Transverse colon (tissue), 4 donors: Measurements from ENCODE around the gene POMGNT2. TPM values are rescaled to one million over a fixed set of nuclear protein-coding genes. Genes with fewer than 3 reads are reported as not detected.

Source experiments
- DNase-seq: peaks from one replicate; pipeline ENCODE4 v3.0.0-alpha.2; 2019
- H3K27ac ChIP-seq, 4 donors: fragments of 200-600 bp; sonication (generic); 2 replicates each; pipeline ENCODE4 v1.5.1; 2016 to 2018; ENCODE audit warnings: inconsistent platforms in 4 of 4
- H3K27me3 ChIP-seq: fragments of 200-600 bp; sonication (generic); 2 replicates; pipeline ENCODE4 v1.5.1; 2017; ENCODE audit warnings: inconsistent platforms
- H3K36me3 ChIP-seq, 4 donors: fragments of 200-600 bp; sonication (generic); 2 replicates each; pipeline ENCODE4 v1.5.1; 2017 to 2019; ENCODE audit warnings: inconsistent platforms in 4 of 4
- H3K4me1 ChIP-seq, 4 donors: fragments of 200-600 bp; sonication (generic); 2 replicates each; pipeline ENCODE4 v1.5.1; 2017 to 2020; ENCODE audit warnings: inconsistent platforms in 4 of 4
- H3K4me3 ChIP-seq, 4 donors: fragments of 200-600 bp; sonication (generic); 1 replicate in 1 of 4; 2 replicates in 3 of 4; pipeline versions ENCODE4 v1.5.1 to v1.6.1; 2017 to 2019; ENCODE audit warnings: inconsistent platforms in 4 of 4
- H3K9me3 ChIP-seq, 2 donors: fragments of 200-600 bp; sonication (generic); 2 replicates each; pipeline ENCODE4 v1.5.1; 2017 to 2019; ENCODE audit warnings: inconsistent platforms in 2 of 2
- EP300 ChIP-seq: sonication (generic); formaldehyde crosslinking; IDR thresholded peaks from one replicate; pipeline ENCODE4 v1.6.1; 2017; ENCODE audit warnings: antibody characterized with exemption, low read depth
- POLR2A ChIP-seq: fragments of 450-650 bp; IDR thresholded peaks from one replicate; pipeline ENCODE4 v1.6.1; 2016; ENCODE audit warnings: antibody characterized with exemption, mild to moderate bottlenecking, moderate library complexity
- POLR2AphosphoS5 ChIP-seq, 3 donors: sonication (generic); formaldehyde crosslinking; IDR thresholded peaks; one replicate each; pipeline ENCODE4 v1.6.1; 2016; ENCODE audit warnings: antibody characterized with exemption in 3 of 3
- WGBS, 2 donors: methylation state at CpG; one replicate each; pipeline ENCODE4 v1.1.5; 2018; ENCODE audit warnings: low coverage in 1 of 2; 5-methylcytosine and 5-hydroxymethylcytosine counted together
- in situ Hi-C, 4 donors: fragments of 200-750 bp; cut with MboI; loops; one replicate each; pipeline versions ENCODE4 v1.15.0 to v1.15.1; 2017; ENCODE audit warnings: low sequenced_read_pairs in 3 of 4, low pct_ligation_motif_present in 1 of 4, low pct_unique_long_range_greater_than_20kb in 1 of 4
- intact Hi-C: fragments of 100-400 bp; cut with DNase I; formaldehyde crosslinking; loops from one replicate; pipeline ENCODE4 v1.15.1; 2023; ENCODE audit warnings: low total_unique reads
- total RNA-seq, 4 donors: library from RNA; depleted of rRNA; stranded (reverse); fragments of >200 nt; gene quantifications; one replicate each; pipeline ENCODE4 v1.1.0, GENCODE V29; 2016
- TF ChIP-seq, protein P1 (sequence below), 5 experiments: fragments of 200-600 bp in 3 of 5; fragments of 450-650 bp in 2 of 5; sonication (generic) in 3 of 5; IDR thresholded peaks; 1 replicate in 2 of 5; 2 replicates in 3 of 5; pipeline ENCODE4 v1.5.1; 2016 to 2017; ENCODE audit warnings: antibody characterized with exemption in 5 of 5, inconsistent platforms in 3 of 5, mild to moderate bottlenecking in 2 of 5, moderate library complexity in 1 of 5

POMGNT2 gene
- total RNA-seq, 4 donors from 2014 or later = 3.2 to 7.8 (median 5.9) TPM

DNA sequence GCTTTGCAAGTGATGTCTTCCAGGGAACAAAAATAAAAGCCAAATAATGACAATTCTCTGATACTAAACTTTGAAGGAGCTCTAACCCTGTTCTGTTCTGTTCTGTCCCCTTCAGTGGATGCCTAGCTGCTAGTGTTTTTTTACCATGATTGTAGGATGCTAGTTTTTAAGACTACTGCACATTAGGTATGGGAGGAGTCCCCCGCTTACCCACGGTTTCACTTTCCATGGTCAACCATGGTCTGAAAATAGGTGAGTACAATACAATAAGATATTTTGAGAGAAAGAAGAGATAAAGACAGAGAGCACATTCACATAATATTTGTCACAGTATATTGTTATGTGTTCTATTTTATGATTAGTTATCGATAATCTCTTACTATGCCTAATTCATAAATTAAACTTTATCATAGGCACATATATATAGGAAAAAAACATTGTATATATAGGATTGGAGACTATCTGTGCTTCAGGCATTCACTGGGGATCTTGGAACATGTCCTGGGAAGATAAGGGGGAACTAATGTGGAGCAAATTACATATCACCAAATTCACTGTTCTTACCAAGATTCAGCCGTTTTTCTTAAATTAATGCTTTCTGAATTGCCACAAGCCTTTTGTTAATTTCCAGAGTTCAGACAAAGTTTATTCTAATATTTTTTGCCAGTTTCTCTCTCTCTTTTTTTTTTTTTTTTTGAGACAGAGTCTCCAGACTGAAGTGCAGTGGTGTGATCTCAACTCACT, 32.8 kb upstream of the POMGNT2 start:
- Histone ChIP-seq H3K27ac (no peak overlapping the region), H3K4me3 (no peak overlapping the region), H3K4me1 (no peaks in the 10 kb centered on the region), H3K27me3 (no peaks in the 10 kb centered on the region), H3K9me3 (no peaks in the 10 kb centered on the region), H3K36me3 (no peaks in the 10 kb centered on the region)
- intact Hi-C loops (no loop called here), in situ Hi-C loops (no loop called here)
- DNase-seq = no peak
- TF ChIP-seq, protein P1, sequence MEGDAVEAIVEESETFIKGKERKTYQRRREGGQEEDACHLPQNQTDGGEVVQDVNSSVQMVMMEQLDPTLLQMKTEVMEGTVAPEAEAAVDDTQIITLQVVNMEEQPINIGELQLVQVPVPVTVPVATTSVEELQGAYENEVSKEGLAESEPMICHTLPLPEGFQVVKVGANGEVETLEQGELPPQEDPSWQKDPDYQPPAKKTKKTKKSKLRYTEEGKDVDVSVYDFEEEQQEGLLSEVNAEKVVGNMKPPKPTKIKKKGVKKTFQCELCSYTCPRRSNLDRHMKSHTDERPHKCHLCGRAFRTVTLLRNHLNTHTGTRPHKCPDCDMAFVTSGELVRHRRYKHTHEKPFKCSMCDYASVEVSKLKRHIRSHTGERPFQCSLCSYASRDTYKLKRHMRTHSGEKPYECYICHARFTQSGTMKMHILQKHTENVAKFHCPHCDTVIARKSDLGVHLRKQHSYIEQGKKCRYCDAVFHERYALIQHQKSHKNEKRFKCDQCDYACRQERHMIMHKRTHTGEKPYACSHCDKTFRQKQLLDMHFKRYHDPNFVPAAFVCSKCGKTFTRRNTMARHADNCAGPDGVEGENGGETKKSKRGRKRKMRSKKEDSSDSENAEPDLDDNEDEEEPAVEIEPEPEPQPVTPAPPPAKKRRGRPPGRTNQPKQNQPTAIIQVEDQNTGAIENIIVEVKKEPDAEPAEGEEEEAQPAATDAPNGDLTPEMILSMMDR (IDR thresholded peaks at IDR 0.05) = no peak
- no peak for TF ChIP-seq EP300
- no peak for TF ChIP-seq POLR2A
- TF ChIP-seq POLR2AphosphoS5 (IDR thresholded peaks at IDR 0.05) = no peak
- 64 to 82% methylated on average over 4 of the region's 4 CpGs for WGBS, 2 donors

GRCh38 chr3:43132870-43133636, 27.2 kb upstream of the POMGNT2 start:
- no peaks in the 10 kb centered on the region for H3K36me3 ChIP-seq
- no peaks in the 10 kb centered on the region for H3K9me3 ChIP-seq
- 73 to 81% methylated on average over 5 to 7 of the region's 7 CpGs for WGBS, 2 donors
- no peaks in the 10 kb centered on the region for H3K4me1 ChIP-seq
- H3K27ac ChIP-seq = no peak overlapping the region
- no peaks in the 10 kb centered on the region for H3K27me3 ChIP-seq
- no peak overlapping the region for H3K4me3 ChIP-seq
- TF ChIP-seq POLR2AphosphoS5 (IDR thresholded peaks at IDR 0.05) (no peak), POLR2A (no peak), EP300 (no peak)
- TF ChIP-seq, protein P1 (IDR thresholded peaks at IDR 0.05) = no peak
- intact Hi-C loops = no loop called here
- no peak for DNase-seq
- in situ Hi-C loops = no loop called here

DNA sequence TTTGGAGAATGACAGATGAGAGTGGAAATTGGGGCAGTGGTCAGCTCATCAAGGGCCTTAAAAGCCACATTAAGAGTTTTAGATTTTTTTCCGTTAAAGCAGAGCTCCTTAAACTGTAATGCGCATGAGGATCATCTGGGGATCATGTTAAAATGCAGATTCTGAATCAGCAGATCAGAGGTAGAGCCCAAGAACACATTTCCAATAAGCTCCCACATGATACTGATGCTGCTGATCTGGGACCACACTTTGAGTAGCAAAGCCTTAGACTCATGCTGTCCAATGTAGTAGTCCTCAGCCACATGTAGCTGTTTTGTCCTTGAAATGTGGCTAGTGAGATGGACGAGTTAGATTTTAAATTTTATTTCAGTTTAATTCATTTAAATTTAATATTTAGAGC, 26.3 kb upstream of the POMGNT2 start:
- intact Hi-C loops (no loop called here), in situ Hi-C loops (no loop called here)
- Histone ChIP-seq H3K36me3 (no peaks in the 10 kb centered on the region), H3K4me3 (no peak overlapping the region), H3K27me3 (no peaks in the 10 kb centered on the region), H3K27ac (no peak overlapping the region), H3K4me1 (no peaks in the 10 kb centered on the region), H3K9me3 (no peaks in the 10 kb centered on the region)
- 75 to 79% methylated on average over 2 to 3 of the region's 3 CpGs for WGBS, 2 donors
- DNase-seq = no peak
- TF ChIP-seq EP300 = no peak

- H3K4me1 ChIP-seq = no peaks in the 10 kb centered on the region
- intact Hi-C loops (no loop called here), in situ Hi-C loops (no loop called here)
- H3K27me3 ChIP-seq = no peaks in the 10 kb centered on the region
- no peak overlapping the region for H3K4me3 ChIP-seq
- no peaks in the 10 kb centered on the region for H3K36me3 ChIP-seq
- no peak for DNase-seq
- peaks cover 0 to 5% of the 10 kb centered on the region in 2 donors for H3K9me3 ChIP-seq
- no peak for TF ChIP-seq POLR2AphosphoS5 (IDR thresholded peaks at IDR 0.05)
- TF ChIP-seq EP300 = no peak
- TF ChIP-seq, protein P1 (IDR thresholded peaks at IDR 0.05) = no peak
- TF ChIP-seq POLR2A = no peak
- H3K27ac ChIP-seq = no peak overlapping the region
Observed at GRCh38 chr3:43128464-43128863, 22.6 kb upstream of the POMGNT2 start.
